Mesenchymal stem cell (in vitro differentiated cells and primary cell): ENCODE results near the gene SNUPN.

ENCODE experiments used
- DNase-seq: peaks from one replicate; pipeline ENCODE4 v3.0.0-alpha.2; 2013
- H2AFZ ChIP-seq: one replicate; pipeline ENCODE4 v1.6.1; 2013; ENCODE audit warnings: low read depth, mild to moderate bottlenecking, control low read depth, inconsistent platforms, low read length, moderate library complexity
- H2AK5ac ChIP-seq: 2 replicates; pipeline ENCODE4 v1.6.1; 2013; ENCODE audit warnings: low read length, moderate library complexity, mild to moderate bottlenecking, inconsistent platforms; ENCODE audit not compliant: severe bottlenecking
- H2BK120ac ChIP-seq: one replicate; pipeline ENCODE4 v1.6.1; 2013; ENCODE audit warnings: low read depth, mild to moderate bottlenecking, inconsistent platforms, low read length, moderate library complexity
- H2BK12ac ChIP-seq, 2 experiments: one replicate each; pipeline ENCODE4 v1.6.1; 2013; ENCODE audit warnings: inconsistent platforms in 2 of 2, low read length in 2 of 2, mild to moderate bottlenecking in 2 of 2, moderate library complexity in 2 of 2, control low read depth in 1 of 2
- H2BK15ac ChIP-seq: one replicate; pipeline ENCODE4 v1.6.1; 2013; ENCODE audit warnings: mild to moderate bottlenecking, low read depth, inconsistent platforms; ENCODE audit not compliant: poor library complexity, severe bottlenecking
- H2BK5ac ChIP-seq: 2 replicates; pipeline ENCODE4 v1.6.1; 2013; ENCODE audit warnings: low read depth, mild to moderate bottlenecking, low read length, control low read depth, inconsistent platforms; ENCODE audit not compliant: poor library complexity, severe bottlenecking
- H3K14ac ChIP-seq, 2 experiments: one replicate each; pipeline ENCODE4 v1.6.1; 2013; ENCODE audit warnings: inconsistent platforms in 2 of 2, low read length in 2 of 2, control low read depth in 1 of 2, mild to moderate bottlenecking in 1 of 2, moderate library complexity in 1 of 2
- H3K18ac ChIP-seq, 2 experiments: one replicate each; pipeline ENCODE4 v1.6.1; 2013; ENCODE audit warnings: inconsistent platforms in 2 of 2, low read length in 2 of 2, control low read depth in 1 of 2, low read depth in 1 of 2, mild to moderate bottlenecking in 1 of 2
- H3K23ac ChIP-seq, 2 experiments: one replicate each; pipeline ENCODE4 v1.6.1; 2013; ENCODE audit warnings: inconsistent platforms in 2 of 2, low read length in 2 of 2, mild to moderate bottlenecking in 2 of 2, moderate library complexity in 2 of 2, control low read depth in 1 of 2
- H3K27ac ChIP-seq: 2 replicates; pipeline ENCODE4 v1.5.1; 2013; ENCODE audit warnings: mild to moderate bottlenecking, moderate library complexity, low read length, control low read depth, inconsistent platforms; ENCODE audit not compliant: poor library complexity, severe bottlenecking
- H3K27me3 ChIP-seq, 2 experiments: 2 replicates each; pipeline versions ENCODE4 v1.6.1 to v1.7.0; 2013; ENCODE audit warnings: low read length in 2 of 2, mild to moderate bottlenecking in 2 of 2, moderate library complexity in 2 of 2, control low read depth in 1 of 2, inconsistent platforms in 1 of 2; ENCODE audit not compliant: control insufficient read depth in 1 of 2, insufficient read depth in 1 of 2
- H3K36me3 ChIP-seq, 2 experiments: 2 replicates each; pipeline versions ENCODE4 v1.6.1 to v1.7.0; 2013; ENCODE audit warnings: low read length in 2 of 2, control low read depth in 1 of 2, inconsistent platforms in 1 of 2, low read depth in 1 of 2, mild to moderate bottlenecking in 1 of 2; ENCODE audit not compliant: insufficient read depth in 2 of 2, control insufficient read depth in 1 of 2
- H3K4ac ChIP-seq, 2 experiments: one replicate each; pipeline ENCODE4 v1.6.1; 2013; ENCODE audit warnings: inconsistent platforms in 2 of 2, low read length in 2 of 2, mild to moderate bottlenecking in 2 of 2, moderate library complexity in 2 of 2, control low read depth in 1 of 2, low read depth in 1 of 2
- H3K4me1 ChIP-seq: 2 replicates; pipeline ENCODE4 v1.6.1; 2013; ENCODE audit warnings: low read depth, low read length, control low read depth; ENCODE audit not compliant: control insufficient read depth, insufficient read depth
- H3K4me2 ChIP-seq: 2 replicates; pipeline ENCODE4 v1.6.1; 2013; ENCODE audit warnings: low read length, mild to moderate bottlenecking, inconsistent platforms; ENCODE audit not compliant: poor library complexity, severe bottlenecking
- H3K4me3 ChIP-seq, 2 experiments: 2 replicates each; pipeline versions ENCODE4 v1.5.1 to v1.7.0; 2013; ENCODE audit warnings: low read length in 2 of 2, mild to moderate bottlenecking in 2 of 2, control low read depth in 1 of 2, low read depth in 1 of 2; ENCODE audit not compliant: insufficient read depth in 1 of 2
- H3K79me1 ChIP-seq: replicated peaks from 2 replicates; pipeline ENCODE4 v1.6.1; 2013; ENCODE audit warnings: mild to moderate bottlenecking, control low read depth, low read length, inconsistent platforms; ENCODE audit not compliant: poor library complexity, severe bottlenecking
- H3K9ac ChIP-seq: 2 replicates; pipeline ENCODE4 v1.7.0; 2013; ENCODE audit warnings: mild to moderate bottlenecking, low read length, moderate library complexity
- H3K9me3 ChIP-seq: 2 replicates; pipeline ENCODE4 v1.7.0; 2013; ENCODE audit warnings: mild to moderate bottlenecking, low read length; ENCODE audit not compliant: control insufficient read depth
- H4K8ac ChIP-seq: one replicate; pipeline ENCODE4 v1.6.1; 2013; ENCODE audit warnings: inconsistent platforms, mild to moderate bottlenecking, low read length, moderate library complexity
- H4K91ac ChIP-seq: one replicate; pipeline ENCODE4 v1.6.1; 2013; ENCODE audit warnings: mild to moderate bottlenecking, low read length, inconsistent platforms
- WGBS: methylation state at CpG from one replicate; pipeline ENCODE4 v1.1.7; 2013; ENCODE audit warnings: mixed read lengths; 5-methylcytosine and 5-hydroxymethylcytosine counted together

The SNUPN gene

GRCh38 chr15:75655931-75656330 lies 30.4 kb upstream of the SNUPN start:
- Histone ChIP-seq H2BK120ac (no peak overlapping the region), H3K36me3 (peaks cover 83 to 85% of the 10 kb centered on the region in 2 experiments), H3K79me1 (peaks cover 26% of the 10 kb centered on the region), H3K4me3 (no peak overlapping the region), H4K91ac (no peak overlapping the region), H3K4me1 (peaks cover 51% of the 10 kb centered on the region), H2BK12ac (no peak overlapping the region), H3K27ac (no peak overlapping the region), H3K27me3 (no peaks in the 10 kb centered on the region), H2BK15ac (no peak overlapping the region), H3K14ac (no peak overlapping the region), H3K4me2 (no peak overlapping the region), H2BK5ac (no peak overlapping the region), H2AFZ (no peak overlapping the region), H3K4ac (no peak overlapping the region), H3K9me3 (no peaks in the 10 kb centered on the region), H3K23ac (no peak overlapping the region), H2AK5ac (no peak overlapping the region), H3K9ac (no peak overlapping the region), H3K18ac (no peak overlapping the region), H4K8ac (no peak overlapping the region)
- WGBS: 90% methylated on average over 4 of the region's 4 CpGs
- no peak for DNase-seq

- Histone ChIP-seq H3K4ac (no peak overlapping the region), H3K14ac (no peak overlapping the region), H3K18ac (no peak overlapping the region), H2AK5ac (no peak overlapping the region), H3K9ac (peak overlapping the region; percentile 55), H3K27ac (no peak overlapping the region), H3K4me1 (peaks cover 51% of the 10 kb centered on the region), H3K27me3 (no peaks in the 10 kb centered on the region), H3K4me3 (peak overlapping the region in 1 of 2 experiments; percentile 45), H2BK5ac (no peak overlapping the region), H3K23ac (no peak overlapping the region), H2BK15ac (no peak overlapping the region), H3K36me3 (peaks cover 84 to 91% of the 10 kb centered on the region in 2 experiments), H2BK120ac (no peak overlapping the region), H4K91ac (no peak overlapping the region), H3K79me1 (peaks cover 26% of the 10 kb centered on the region), H2BK12ac (no peak overlapping the region), H3K9me3 (no peaks in the 10 kb centered on the region), H2AFZ (no peak overlapping the region), H3K4me2 (no peak overlapping the region), H4K8ac (peak overlapping the region; percentile 30)
- no peak for DNase-seq
- WGBS: 75% methylated on average over 3 of the region's 4 CpGs
Observed at GRCh38 chr15:75654201-75654907, 28.8 kb upstream of the SNUPN start.

- no peak overlapping the region for H2AK5ac ChIP-seq
- DNase-seq: no peak
- H2BK120ac ChIP-seq: no peak overlapping the region
- H3K79me1 ChIP-seq: peaks cover 20% of the 10 kb centered on the region
- H3K4ac ChIP-seq: no peak overlapping the region
- H2AFZ ChIP-seq: no peak overlapping the region
- H2BK15ac ChIP-seq: no peak overlapping the region
- H4K91ac ChIP-seq: no peak overlapping the region
- peak overlapping the region in 1 of 2 experiments; percentile 58 for H2BK12ac ChIP-seq
- 81% methylated on average over 16 of the region's 16 CpGs for WGBS
- H2BK5ac ChIP-seq: no peak overlapping the region
- no peak overlapping the region for H3K18ac ChIP-seq
- H3K9ac ChIP-seq: peak overlapping the region; percentile 98
- H3K27ac ChIP-seq: no peak overlapping the region
- H3K4me3 ChIP-seq: peak overlapping the region in 1 of 2 experiments; percentile 94
- no peaks in the 10 kb centered on the region for H3K9me3 ChIP-seq
- peaks cover 76 to 83% of the 10 kb centered on the region in 2 experiments for H3K36me3 ChIP-seq
- no peak overlapping the region for H3K23ac ChIP-seq
- peaks cover 55% of the 10 kb centered on the region for H3K4me1 ChIP-seq
- H3K27me3 ChIP-seq: no peaks in the 10 kb centered on the region
- H4K8ac ChIP-seq: no peak overlapping the region
- H3K4me2 ChIP-seq: no peak overlapping the region
- peak overlapping the region in 1 of 2 experiments; percentile 0 for H3K14ac ChIP-seq
Observed at GRCh38 chr15:75653347-75653913, 27.9 kb upstream of the SNUPN start.

GRCh38 chr15:75651810-75652543 lies 26.5 kb upstream of the SNUPN start:
- Histone ChIP-seq H4K8ac (peak overlapping the region; percentile 22), H3K23ac (peak overlapping the region in 1 of 2 experiments; percentile 46), H3K14ac (peak overlapping the region in 1 of 2 experiments; percentile 89), H2BK12ac (peak overlapping the region in 1 of 2 experiments; percentile 65), H3K18ac (peak overlapping the region; percentile 48 to 82), H3K27me3 (no peaks in the 10 kb centered on the region), H3K4me1 (peaks cover 52% of the 10 kb centered on the region), H3K9ac (peak overlapping the region; percentile 98), H2AFZ (no peak overlapping the region), H2BK15ac (peak overlapping the region; percentile 26), H3K27ac (no peak overlapping the region), H2BK120ac (peak overlapping the region; percentile 11), H3K4me3 (peak overlapping the region; percentile 2 to 94), H3K36me3 (peaks cover 62 to 68% of the 10 kb centered on the region in 2 experiments), H2AK5ac (peak overlapping the region; percentile 64), H3K4ac (peak overlapping the region; percentile 30 to 71), H3K9me3 (no peaks in the 10 kb centered on the region), H3K4me2 (peak overlapping the region; percentile 58), H3K79me1 (peaks cover 14% of the 10 kb centered on the region), H2BK5ac (peak overlapping the region; percentile 39), H4K91ac (no peak overlapping the region)
- 50% methylated on average over 2 of the region's 2 CpGs for WGBS
- no peak for DNase-seq
